Hematopoietic multipotent progenitor cell (in vitro differentiated cells): ENCODE data around the gene IQSEC1. TPM values are rescaled to one million over a fixed set of nuclear protein-coding genes. Genes with fewer than 3 reads are reported as not detected.

Experiments used
- DNase-seq, 3 donors: peaks; one replicate each; pipeline ENCODE4 v3.0.0-alpha.2; 2011 to 2015; ENCODE audit warnings: low read depth in 2 of 3, low spot score in 2 of 3
- total RNA-seq: library from RNA; depleted of rRNA; stranded (reverse); fragments of >200 nt; gene quantifications from one replicate; pipeline ENCODE4 v1.2.3, GENCODE V29; 2012

The IQSEC1 gene
- total RNA-seq, 1 donor, result 20.7 TPM

DNA sequence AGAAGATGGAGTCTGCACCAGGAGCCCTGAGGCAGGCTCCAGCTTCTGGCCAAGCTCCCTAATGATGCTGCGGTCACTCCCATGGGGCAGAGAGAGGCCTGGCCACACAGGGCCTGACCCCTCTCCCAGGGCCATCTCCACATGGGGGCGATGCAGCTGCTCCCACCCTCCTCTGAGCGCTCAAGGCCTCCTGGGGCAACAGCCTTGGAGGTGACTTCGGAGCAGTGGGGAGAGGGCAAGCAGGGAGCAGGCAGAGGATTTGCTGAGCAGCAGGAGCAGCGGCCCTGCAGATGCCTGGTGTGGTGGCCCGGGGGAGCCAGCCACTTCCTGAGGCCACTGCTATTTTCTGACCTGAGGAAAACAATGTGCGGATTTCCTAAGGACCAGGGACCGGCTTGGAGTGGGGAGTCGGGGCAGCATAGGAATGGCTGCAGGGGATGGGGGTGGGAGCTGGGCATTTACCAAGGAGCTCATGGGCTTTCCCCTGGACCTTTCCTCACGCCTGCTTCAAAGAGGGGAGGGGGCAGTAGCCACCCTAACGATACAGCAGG, 150.3 kb downstream of the IQSEC1 start:
- DNase-seq, result no peak

DNA sequence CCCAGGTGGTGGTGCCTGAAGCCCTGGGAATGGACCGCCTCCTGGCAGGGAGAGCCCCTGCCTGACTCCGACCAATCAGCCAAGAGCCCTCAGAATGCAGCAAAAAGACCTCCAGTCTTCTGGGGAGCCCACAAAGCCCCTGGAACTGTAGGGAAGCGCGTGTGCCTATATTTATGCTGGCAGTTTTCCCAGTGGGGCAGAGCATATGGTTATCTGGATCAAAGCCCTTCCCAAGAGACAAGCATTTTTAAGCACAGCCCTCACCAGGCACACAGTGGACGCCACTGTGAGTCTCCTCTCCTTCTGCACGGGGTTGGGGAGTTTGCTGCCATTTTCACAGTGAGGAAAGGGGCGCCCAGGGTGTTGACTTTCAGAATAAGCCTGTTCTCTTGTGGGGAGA, 150.9 kb downstream of the IQSEC1 start:
- no peak for DNase-seq

DNA sequence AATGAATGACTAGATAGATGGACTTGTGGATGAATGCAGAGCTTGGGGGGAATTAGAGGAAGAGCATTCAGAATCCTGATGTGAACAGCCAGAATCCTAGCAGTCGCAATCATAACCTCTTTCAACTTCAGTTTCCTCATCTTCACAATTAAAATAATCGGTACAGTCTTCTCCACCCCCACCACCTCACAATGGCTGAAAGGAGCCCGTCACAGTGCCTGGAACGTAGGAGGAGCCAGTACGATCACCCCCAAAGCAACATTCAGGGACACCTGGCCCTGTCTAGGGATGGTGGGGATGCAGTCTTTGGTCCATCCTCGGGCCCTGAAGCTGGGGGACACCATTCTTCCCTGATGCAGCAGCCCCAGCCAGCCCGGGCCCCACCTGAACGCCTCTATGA, 151.5 kb downstream of the IQSEC1 start:
- DNase-seq, result no peak

DNA sequence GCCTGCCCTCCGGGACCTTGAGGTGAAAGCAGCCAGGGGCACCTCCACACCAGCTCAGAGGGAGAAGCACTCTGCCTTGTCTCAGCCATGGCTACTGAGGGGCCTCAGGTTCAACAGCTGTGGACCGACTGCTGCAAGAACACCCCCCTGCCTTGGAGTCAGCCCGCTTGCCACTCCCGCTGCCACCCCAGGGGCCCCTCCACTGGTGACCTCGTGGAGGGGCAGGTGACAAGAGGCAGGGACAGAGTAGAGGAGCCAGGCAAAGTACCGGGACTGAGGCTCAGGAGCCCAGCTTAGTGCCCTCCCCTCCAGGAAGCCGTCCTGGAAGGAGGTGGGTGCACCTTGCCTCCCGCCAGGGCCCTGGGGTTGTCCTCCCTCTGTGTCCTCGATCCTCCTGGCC, 152.3 kb downstream of the IQSEC1 start:
- no peak for DNase-seq

DNA sequence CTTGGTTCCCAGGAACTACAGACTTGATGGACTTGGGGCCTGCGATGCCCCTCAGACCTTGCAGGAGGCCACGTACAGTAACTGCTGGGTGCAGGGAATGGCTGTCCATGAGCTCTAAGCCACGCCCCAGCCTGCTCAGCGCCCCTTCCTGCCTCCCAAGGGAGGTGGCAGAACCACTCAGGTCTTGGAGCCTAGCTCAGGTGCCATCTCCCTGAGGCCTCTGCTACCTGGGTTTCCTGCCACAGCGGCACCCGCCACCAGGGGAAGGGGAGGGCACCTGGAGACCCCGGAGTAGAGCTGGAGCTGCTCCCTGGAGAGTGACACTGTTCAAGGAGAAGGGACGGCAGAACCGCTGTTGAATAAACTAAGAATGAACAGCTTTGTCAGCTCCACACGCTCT, 154.0 kb downstream of the IQSEC1 start:
- DNase-seq, result no peak

DNA sequence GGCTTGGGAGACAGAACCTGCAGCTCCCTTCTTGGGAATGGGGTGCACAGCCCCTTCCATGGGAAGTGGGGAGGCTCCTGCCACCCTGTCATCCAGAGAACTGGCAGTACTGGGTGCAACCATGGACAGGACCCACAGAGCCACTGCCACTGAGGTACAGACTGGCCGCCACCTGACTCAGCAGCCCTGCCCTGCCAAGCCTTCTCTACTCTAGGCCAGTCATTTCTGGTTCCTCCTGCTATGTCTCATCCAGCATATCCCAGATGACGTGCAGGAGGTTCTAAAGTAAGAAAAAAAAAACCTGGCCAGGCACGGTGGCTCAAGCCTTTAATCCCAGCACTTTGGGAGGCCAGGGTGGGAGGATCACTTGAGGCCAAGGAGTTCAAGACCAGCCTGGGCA, 155.0 kb downstream of the IQSEC1 start:
- DNase-seq, result no peak

DNA sequence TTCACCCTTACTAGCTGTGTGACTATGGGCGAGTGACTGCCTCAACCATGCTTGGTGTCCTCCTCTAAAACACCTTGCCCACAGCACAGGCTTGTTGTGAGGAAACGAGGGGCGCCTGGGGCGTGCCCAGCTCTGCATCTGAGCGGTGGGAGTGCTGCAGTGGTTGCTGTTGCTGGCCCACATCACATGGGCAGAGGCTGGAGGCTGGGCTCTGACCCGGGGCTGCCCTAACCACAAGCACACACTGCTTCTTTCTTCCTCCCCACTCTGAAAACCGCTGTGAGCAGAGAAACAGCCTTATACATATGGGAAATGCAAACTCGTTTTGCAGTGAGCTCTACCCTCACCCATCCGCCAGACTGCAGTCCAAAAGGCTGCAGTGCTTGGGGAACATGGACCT, 157.1 kb downstream of the IQSEC1 start:
- peak in 2 of 3 donors; percentile 57 to 83 for DNase-seq

DNA sequence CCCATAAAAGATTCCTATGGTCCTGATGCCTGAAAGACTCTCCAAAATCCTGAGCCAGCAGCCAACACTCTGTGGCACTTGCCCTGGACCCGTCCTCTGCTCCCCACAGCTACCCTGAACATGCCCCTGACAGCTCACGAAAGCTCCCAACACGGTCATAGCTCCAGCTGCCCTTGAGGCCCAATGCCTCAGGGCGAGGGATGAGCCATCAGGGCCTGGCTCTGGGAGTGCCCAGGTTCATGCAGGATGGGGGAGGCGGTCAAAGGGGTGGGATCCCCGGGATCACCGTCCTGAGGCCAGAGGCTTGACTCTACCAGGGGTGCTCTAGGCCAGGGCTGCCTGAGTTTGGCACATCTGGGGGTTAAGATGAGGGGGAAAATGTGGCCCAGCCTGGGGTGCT, 159.1 kb downstream of the IQSEC1 start:
- DNase-seq, result no peak

DNA sequence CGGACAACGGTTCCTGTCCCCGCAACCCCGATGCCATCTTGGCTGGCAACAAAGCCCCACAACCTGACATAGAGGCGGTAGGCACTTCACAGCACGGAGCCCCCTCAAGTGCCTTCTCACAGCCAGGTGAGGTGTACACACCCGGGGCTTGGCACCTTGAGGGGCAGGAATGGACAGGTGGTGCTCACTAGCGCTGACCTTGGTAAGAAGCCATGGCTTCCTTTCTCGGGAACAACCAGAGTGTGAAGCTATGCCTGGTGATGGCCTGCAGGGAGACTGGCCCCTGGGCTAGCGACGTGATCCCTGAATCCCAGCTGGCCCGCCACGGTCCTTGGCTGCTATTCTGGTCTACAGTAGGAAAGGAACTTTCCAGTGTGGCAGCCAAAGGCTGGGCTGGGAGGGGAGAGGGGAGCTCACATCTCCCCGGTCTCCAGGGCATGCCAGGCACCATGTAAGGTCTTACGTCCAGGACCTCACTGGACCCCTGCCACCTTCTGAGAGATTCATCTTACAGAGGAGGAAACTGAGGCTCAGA, 161.3 kb downstream of the IQSEC1 start:
- no peak for DNase-seq

DNA sequence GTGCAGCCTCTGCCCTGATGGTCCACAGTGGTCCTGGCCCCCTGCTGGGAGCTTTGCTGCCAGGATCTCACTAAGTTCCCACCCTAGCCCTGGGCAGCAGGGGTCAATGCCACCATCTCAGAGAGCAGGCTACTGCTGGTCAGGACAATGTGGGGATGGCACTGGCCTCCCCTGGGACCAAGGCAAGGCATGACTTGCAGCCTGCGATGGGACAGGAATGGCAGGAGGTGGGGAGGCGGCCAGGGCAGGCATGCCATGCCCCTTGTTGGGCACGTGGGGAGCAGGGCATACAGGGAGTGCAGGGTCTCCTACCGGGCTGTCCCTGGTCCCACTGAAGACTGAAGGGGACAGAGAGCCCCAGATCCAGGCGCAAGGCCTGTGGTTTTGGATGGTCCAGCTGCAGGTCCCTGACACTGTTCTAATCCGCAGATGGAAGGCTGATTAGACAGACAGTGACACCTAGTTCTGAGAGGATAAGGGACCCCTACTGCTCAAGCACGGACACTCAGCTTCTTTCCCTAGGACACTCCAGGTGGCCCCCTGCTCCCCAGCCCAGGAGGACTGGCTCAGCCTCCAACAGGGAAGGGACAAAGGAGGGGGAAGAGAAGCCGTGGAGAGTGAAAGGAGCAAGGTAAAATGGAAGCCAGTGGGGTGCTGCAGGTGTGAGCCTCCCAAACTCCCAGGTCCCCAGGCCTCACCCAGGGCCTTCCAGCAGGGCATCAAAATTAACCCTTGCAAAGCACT, 162.7 kb downstream of the IQSEC1 start:
- no peak for DNase-seq

DNA sequence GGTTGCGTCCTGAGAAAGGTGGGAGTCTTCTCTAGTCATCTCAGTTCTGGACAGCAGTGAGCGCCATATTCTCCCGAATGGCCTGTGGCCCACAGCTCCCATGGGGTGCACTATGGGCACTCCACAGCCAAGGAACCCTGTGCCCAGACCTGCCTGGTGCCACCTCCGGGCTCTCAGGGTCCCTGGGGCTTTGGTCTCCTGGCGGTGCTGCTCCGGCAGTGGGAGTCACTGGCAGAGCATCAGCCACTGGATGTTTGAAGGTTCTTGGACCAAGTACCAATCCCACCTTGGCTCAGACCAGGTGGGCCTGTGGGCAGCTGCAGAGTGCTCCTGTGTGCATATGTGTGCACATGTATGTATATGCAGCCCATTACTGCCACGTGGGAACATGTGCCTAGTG, 163.5 kb downstream of the IQSEC1 start:
- DNase-seq, result no peak

DNA sequence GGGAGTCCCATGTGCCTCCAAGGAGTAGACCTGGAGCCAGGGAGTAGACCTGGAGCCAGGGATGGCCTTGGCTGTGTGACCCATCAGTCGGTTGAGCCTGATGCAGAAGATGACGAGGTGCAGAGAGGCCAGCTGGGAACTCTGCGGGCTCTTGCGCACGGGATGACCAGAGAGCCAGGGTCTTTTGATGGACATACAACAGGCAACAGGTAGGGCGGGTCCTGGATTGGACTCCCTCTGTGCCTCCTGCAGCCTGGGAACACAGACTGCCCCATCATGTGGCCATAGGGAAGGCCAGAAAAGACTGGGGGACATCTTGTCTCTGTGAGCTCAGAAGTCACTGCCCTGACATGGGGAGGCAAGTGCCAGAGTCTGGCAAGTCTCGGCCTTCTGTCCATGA, 164.4 kb downstream of the IQSEC1 start:
- DNase-seq, result no peak

DNA sequence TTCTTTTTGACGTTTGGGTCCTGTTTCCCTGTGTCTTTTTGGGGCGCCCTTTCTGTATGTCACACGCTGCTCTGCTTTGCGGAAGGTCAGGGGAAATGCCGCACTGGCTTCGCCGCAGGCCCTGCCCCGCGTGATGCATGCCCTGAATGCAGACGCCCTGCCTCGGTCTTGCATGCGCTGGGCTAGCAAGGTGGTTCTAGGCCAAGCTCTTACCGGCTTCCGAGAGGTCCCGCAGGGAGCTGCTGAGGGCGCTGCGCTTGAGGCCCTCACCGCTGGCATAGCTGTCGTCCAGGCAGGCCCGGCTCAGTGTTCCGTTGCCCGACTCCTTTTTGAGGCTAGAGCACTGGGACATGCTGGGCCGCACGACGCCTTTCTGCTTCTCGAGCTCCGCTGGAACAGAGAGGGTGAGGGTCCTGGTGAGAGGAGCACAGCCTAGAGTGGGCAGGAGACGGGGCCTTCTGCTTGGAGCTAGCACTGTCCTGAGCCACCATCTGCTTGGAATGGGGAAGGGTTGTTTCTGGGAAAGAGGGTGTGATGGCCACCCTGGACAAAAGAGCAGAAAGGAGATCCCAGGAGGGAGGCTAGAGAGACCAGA, 165.0 kb downstream of the IQSEC1 start:
- DNase-seq, result no peak

DNA sequence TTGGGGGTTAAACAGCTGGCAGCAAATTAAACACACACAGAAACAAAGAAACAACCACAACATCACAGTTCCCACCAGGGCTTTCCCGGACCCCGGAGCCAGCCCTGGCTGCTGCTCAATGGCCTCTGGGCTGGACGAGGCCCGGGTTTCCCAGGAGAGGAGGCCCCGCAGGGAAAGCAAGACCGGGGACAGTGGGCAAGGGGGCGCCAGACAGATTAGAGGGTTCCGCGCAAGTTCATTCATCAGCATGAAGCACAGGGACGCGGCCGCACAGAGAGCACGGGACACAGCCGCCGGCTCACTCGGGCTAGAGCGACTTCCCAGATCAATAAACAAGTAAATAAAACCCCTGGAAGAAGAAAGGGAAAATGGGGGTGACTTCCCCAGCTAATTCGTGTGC, 165.5 kb downstream of the IQSEC1 start:
- no peak for DNase-seq

DNA sequence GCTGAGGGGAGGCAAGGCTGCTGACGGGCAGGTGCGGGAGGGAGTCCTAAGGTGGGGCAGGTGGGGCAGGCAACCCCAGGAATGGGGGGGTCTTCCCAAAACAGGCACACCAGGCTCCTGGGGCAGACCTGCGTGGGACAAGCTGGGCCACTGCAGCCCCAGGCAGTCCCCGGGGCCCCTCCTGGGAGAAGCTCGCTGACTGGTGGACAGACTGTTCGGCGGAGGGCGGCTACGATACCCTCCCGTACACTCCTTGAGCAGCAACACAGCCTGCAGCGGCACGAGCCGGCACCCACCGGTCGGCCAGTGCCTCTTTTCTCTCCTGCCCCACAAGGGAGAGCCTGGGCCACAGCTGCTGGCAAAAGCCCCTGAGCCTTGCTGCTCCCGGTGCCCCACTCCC, 165.9 kb downstream of the IQSEC1 start:
- DNase-seq, result no peak

DNA sequence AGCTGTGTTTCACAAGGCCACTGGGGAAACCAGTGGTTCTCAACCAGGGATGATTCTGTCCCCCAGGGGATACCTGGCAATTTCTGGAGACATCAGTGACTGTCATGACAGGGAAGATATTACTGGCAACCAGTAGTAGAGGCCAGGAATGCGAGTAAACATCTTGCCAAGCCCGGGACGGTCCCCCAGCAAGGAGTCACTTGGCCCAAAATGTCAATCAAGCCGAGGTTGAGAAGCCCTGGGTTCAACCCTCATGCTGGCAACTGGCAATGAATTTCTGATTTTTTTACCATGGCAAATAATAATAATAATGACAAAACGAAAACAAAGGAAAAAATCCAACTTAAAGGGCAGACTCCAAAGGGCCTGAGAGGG, 166.3 kb downstream of the IQSEC1 start:
- DNase-seq, result no peak

DNA sequence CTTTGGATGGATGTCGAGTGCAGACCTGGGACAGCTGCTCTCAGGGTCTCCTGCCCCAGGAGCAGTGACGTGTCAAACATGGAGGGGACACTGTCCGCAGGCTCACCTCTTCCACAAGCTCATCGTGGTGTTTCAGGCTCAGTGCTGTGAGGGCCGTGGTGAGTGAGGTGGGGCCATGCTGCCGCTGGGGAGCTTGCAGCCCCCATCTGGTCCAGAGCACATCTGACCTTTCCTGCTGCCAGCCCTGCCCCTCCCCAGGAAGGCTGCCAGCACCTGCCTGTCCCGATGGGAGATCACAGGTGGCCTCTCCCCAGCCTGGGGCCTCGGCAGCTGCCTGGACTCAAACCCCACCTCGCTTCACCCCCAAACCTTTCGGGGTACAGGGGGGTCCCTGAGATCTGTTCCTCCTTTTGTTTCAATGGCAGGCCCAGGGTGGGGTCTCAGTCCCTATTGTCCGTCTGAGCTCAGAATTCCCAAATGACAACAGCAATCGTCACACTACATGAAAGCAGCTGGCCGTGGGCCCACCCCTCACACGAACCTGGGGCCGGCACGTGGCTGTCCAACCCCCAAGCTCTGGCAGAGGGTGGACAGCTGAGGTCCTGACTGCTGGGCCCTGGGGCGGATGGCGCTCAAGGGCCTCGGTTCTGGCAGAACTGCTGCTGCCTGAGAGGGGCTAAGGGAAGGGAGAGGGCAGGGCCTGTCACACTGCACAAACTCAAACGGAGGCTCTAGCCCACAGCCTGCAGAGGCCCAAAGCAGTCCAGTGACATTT, 166.9 kb downstream of the IQSEC1 start:
- no peak for DNase-seq

DNA sequence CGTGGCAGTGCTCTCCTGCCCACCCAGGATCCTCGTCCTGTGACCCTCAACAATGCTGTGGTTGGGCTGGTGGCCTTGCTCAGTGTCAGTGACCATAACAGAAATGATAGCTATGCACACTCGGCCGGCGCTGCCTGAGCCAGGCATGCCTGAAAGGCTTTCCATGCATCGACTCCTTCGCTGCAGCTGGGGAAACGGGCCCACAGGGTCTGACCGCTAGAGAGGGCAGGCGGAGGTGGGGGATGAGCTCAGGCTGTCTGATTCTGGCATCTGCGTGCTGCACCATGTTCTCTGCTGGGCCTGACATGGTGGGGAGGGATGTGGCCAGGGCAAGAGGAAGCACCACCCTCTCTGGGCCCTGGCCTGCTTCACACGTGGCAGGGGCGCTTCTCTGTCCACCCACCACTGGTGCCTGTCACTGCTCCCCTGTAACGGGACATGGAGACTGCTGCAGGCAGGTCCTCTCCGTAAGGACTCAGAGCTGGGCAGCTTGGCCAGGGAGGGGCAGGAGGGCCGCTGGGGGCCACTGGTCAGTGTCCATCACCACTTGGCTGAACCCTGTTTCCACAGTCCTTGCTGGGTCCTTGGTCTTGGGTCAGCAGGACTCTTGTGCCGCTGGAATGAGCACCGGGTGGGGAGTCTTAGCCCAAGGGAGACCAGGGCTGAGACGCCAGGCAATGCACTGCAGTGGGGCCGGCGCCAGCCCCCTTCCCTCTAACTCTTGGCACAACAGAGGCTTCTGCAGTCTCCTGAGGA, 167.7 kb downstream of the IQSEC1 start:
- DNase-seq, result no peak

DNA sequence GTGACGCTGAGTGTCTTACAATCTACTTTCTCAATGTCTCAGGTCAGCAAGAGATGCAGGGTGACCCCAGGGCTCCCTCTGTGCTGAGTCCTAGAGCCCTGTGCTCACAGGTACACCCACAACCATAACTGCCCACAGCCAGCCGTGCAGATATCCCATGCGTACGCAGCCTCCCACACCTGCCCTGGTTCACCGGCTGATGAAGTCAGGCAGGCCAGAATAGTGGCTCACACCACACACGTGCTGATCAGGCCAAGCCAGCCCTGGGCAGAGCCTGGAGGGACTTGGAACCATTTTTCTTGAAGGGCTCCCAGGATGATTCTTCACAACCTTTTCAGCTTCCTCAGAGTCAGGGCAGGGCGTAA, 168.3 kb downstream of the IQSEC1 start:
- DNase-seq, result no peak

DNA sequence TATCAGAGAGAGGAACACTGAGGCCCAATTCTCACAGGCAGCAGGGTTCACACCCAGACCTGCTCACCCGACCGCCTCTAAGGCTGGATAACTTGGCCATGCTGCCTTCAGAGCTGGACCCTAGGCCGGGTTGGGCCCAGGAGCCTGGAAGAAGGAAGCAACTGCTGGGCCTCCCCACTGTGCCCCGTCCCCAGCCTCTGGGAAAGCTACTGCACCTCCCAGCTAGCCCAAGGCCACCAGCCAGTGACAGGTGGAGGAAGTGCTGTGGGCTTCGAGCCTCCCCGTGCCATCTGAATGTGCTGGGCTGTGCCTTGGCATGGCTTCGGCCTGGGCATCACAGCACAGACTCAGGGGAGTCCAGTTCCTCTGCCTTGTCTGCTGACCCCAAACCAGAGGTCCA, 169.3 kb downstream of the IQSEC1 start:
- no peak for DNase-seq
